GM12878 (cell line): ENCODE measurements around the gene REEP3. TPM values are rescaled to one million over a fixed set of nuclear protein-coding genes. Genes with fewer than 3 reads are reported as not detected.

Experiments
- ATAC-seq: fragments of 200-7000 bp; cut with Tn5 transposase; 3 replicates; pipeline ENCODE4 v1.9.1; 2020; ENCODE audit warnings: mild to moderate bottlenecking, moderate library complexity
- BruUV-seq: library from RNA; stranded (reverse); fragments of 400-500 nt; replicated peaks from 2 replicates; lab custom pipeline; 2021; lab: Mats Ljungman, UMichigan
- CTCF ChIA-PET: fragments of 300-600 bp; sonication (Branson Sonifier 250); formaldehyde crosslinking; extraction: SDS; loops from one replicate; lab custom pipeline; 2021; ENCODE audit warnings: inconsistent platforms; lab: Yijun Ruan, JAX
- POLR2A ChIA-PET: fragments of 350-600 bp; formaldehyde crosslinking; extraction: SDS; loops from one replicate; lab custom pipeline; 2021; ENCODE audit warnings: inconsistent platforms; lab: Charles Lee
- RAD21 ChIA-PET: fragments of 300-600 bp; sonication (Branson Sonifier 250); formaldehyde crosslinking; loops from one replicate; lab custom pipeline; 2023; ENCODE audit warnings: antibody characterized with exemption; ENCODE audit not compliant: unreplicated experiment; lab: Charles Lee
- SMC1A ChIA-PET: fragments of 300-600 bp; sonication (Branson Sonifier 250); formaldehyde crosslinking; loops from one replicate; lab custom pipeline; 2023; ENCODE audit not compliant: unreplicated experiment, uncharacterized antibody; lab: Charles Lee
- DNase-seq: peaks from one replicate; pipeline ENCODE4 v3.0.0-alpha.2; 2011; ENCODE audit warnings: low read depth, low spot score
- FAIRE-seq: peaks from 3 replicates; lab custom pipeline; 2011; peaks lifted over from hg19 to GRCh38; lab: Jason Lieb, UNC
- H2AFZ ChIP-seq: 2 replicates; pipeline ENCODE4 v1.6.0; 2011; ENCODE audit warnings: low read depth, low read length, control low read depth; ENCODE audit not compliant: control insufficient read depth
- H3K27ac ChIP-seq: 2 replicates; pipeline ENCODE4 v1.5.1; 2011; ENCODE audit warnings: control low read depth; ENCODE audit not compliant: control insufficient read depth, insufficient read depth
- H3K27me3 ChIP-seq, 2 experiments: replicated peaks in 1 of 2; 2 replicates each; pipeline versions ENCODE4 v1.6.0 to v1.6.1; 2011; ENCODE audit warnings: low read length in 1 of 2; ENCODE audit not compliant: control insufficient read depth in 2 of 2, insufficient read depth in 2 of 2
- H3K36me3 ChIP-seq, 2 experiments: 2 replicates each; pipeline ENCODE4 v1.5.1; 2011; ENCODE audit warnings: low read length in 1 of 2; ENCODE audit not compliant: control insufficient read depth in 2 of 2, insufficient read depth in 2 of 2
- H3K4me1 ChIP-seq: 2 replicates; pipeline ENCODE4 v1.6.1; 2011; ENCODE audit warnings: mild to moderate bottlenecking, low read length, moderate library complexity, mixed read lengths; ENCODE audit not compliant: control insufficient read depth, insufficient read depth
- H3K4me2 ChIP-seq: 2 replicates; pipeline ENCODE4 v1.6.0; 2011; ENCODE audit warnings: control low read depth; ENCODE audit not compliant: control insufficient read depth, insufficient read depth
- H3K4me3 ChIP-seq: fragments of 200-600 bp; sonication (generic); 2 replicates; pipeline ENCODE4 v1.5.1; 2016
- H3K79me2 ChIP-seq: 2 replicates; pipeline ENCODE4 v1.6.0; 2011; ENCODE audit warnings: low read length; ENCODE audit not compliant: control insufficient read depth, insufficient read depth
- H3K9ac ChIP-seq: 2 replicates; pipeline ENCODE4 v1.8.0; 2011; ENCODE audit warnings: low read length, control low read depth, mixed read lengths; ENCODE audit not compliant: control insufficient read depth, insufficient read depth
- H3K9me3 ChIP-seq: replicated peaks from 3 replicates; pipeline ENCODE4 v1.5.1; 2011; ENCODE audit warnings: mild to moderate bottlenecking, low read length; ENCODE audit not compliant: control insufficient read depth, insufficient read depth
- H4K20me1 ChIP-seq: 2 replicates; pipeline ENCODE4 v1.6.0; 2011; ENCODE audit not compliant: control insufficient read depth, insufficient read depth
- BHLHE40 ChIP-seq, 2 experiments: fragments of 450-650 bp in 1 of 2; IDR thresholded peaks; 2 replicates each; pipeline ENCODE4 v1.6.1; 2011 to 2017; ENCODE audit warnings: low read depth in 2 of 2, borderline replicate concordance in 1 of 2, improper control_type of control experiment in 1 of 2, low read length in 1 of 2, mild to moderate bottlenecking in 1 of 2
- EGR1 ChIP-seq, 2 experiments: IDR thresholded peaks; 1 replicate in 1 of 2; 2 replicates in 1 of 2; pipeline ENCODE4 v1.6.1; 2011 to 2012; ENCODE audit warnings: low read depth in 2 of 2, low read length in 2 of 2, borderline replicate concordance in 1 of 2, mild to moderate bottlenecking in 1 of 2, moderate library complexity in 1 of 2
- GATAD2B ChIP-seq: fragments of 450-650 bp; conservative IDR thresholded peaks from 2 replicates; pipeline ENCODE4 v1.6.1; 2017; ENCODE audit warnings: low read depth, mild to moderate bottlenecking, moderate library complexity
- HDGF ChIP-seq: fragments of 450-650 bp; IDR thresholded peaks from 2 replicates; pipeline ENCODE4 v1.6.1; 2016; ENCODE audit warnings: antibody characterized with exemption
- IKZF1 ChIP-seq: fragments of 450-650 bp; conservative IDR thresholded peaks from 2 replicates; pipeline ENCODE4 v1.6.1; 2017; ENCODE audit warnings: antibody characterized with exemption, mild to moderate bottlenecking
- IRF3 ChIP-seq: fragments of 450-650 bp; IDR thresholded peaks from 2 replicates; pipeline ENCODE4 v1.6.1; 2014; ENCODE audit warnings: mild to moderate bottlenecking
- MXI1 ChIP-seq: fragments of 150-350 bp; IDR thresholded peaks from 2 replicates; pipeline ENCODE4 v1.6.1; 2011; ENCODE audit warnings: low read depth, mild to moderate bottlenecking, inconsistent platforms, low read length, improper control_type of control experiment
- NRF1 ChIP-seq: conservative IDR thresholded peaks from 2 replicates; pipeline ENCODE4 v1.6.1; 2011; ENCODE audit warnings: mild to moderate bottlenecking, low read depth, low read length, improper control_type of control experiment
- PML ChIP-seq: IDR thresholded peaks from 2 replicates; pipeline ENCODE4 v1.6.1; 2012; ENCODE audit warnings: low read length, inconsistent platforms
- POLR2A ChIP-seq: IDR thresholded peaks from 2 replicates; pipeline ENCODE4 v1.6.1; 2011; ENCODE audit warnings: low read depth, mild to moderate bottlenecking, low read length
- RELB ChIP-seq: fragments of 450-650 bp; IDR thresholded peaks from 2 replicates; pipeline ENCODE4 v1.6.1; 2017; ENCODE audit warnings: low read depth, mild to moderate bottlenecking, moderate library complexity
- SIN3A ChIP-seq: IDR thresholded peaks from 2 replicates; pipeline ENCODE4 v1.6.1; 2012; ENCODE audit warnings: low read depth, low read length, improper control_type of control experiment
- SMARCA5 ChIP-seq: fragments of 450-650 bp; IDR thresholded peaks from 2 replicates; pipeline ENCODE4 v1.6.1; 2017; ENCODE audit warnings: mild to moderate bottlenecking
- SREBF2 ChIP-seq: IDR thresholded peaks from 2 replicates; pipeline ENCODE4 v1.6.1; 2012; ENCODE audit warnings: mild to moderate bottlenecking, low read length
- ZBED1 ChIP-seq: IDR thresholded peaks from 2 replicates; pipeline ENCODE4 v1.6.1; 2016; ENCODE audit warnings: borderline replicate concordance
- ZNF24 ChIP-seq: fragments of 450-650 bp; IDR thresholded peaks from 2 replicates; pipeline ENCODE4 v1.6.1; 2017; ENCODE audit warnings: antibody characterized with exemption, mild to moderate bottlenecking
- WGBS: methylation state at CpG from one replicate; pipeline ENCODE4 v1.1.6; 2016; ENCODE audit warnings: low lambda C conversion rate; ENCODE audit not compliant: insufficient replicate concordance, insufficient coverage; ENCODE audit errors: missing lambda C conversion rate; 5-methylcytosine and 5-hydroxymethylcytosine counted together
- in situ Hi-C: fragments of 300-500 bp; cut with MboI; formaldehyde crosslinking; loops from 9 replicates; pipeline ENCODE4 v1.14.3; 2018; ENCODE audit warnings: mixed read lengths
- intact Hi-C: fragments of 100-400 bp; cut with micrococcal nuclease; formaldehyde crosslinking; loops from one replicate; pipeline ENCODE4 v1.14.2; 2022; ENCODE audit not compliant: unreplicated experiment
- polyA plus RNA-seq, 11 experiments: library from polyadenylated mRNA; depleted of rRNA in 4 of 11; unstranded in 6 of 11; stranded (reverse) in 5 of 11; fragments of >200 nt; fragmentation: Nextera tagmentation in 4 of 11; fragmentation: Illumina TruSeq in 1 of 11; extraction: Ambion mirVana in 4 of 11; extraction: Trizol in 1 of 11; gene quantifications; 1 replicate in 1 of 11; 2 replicates in 10 of 11; pipeline versions ENCODE4 v1.2.1 to v1.2.3, GENCODE V29; 2011 to 2016; ENCODE audit warnings: inconsistent platforms in 2 of 11, missing spikeins in 2 of 11, low read depth in 1 of 11
- total RNA-seq, 4 experiments: library from RNA; depleted of rRNA in 3 of 4; stranded (reverse); fragments of >200 nt in 3 of 4; fragmentation: Illumina TruSeq in 1 of 4; extraction: Trizol in 1 of 4; gene quantifications; 2 replicates each; pipeline versions ENCODE4 v1.2.1 to v1.2.3, GENCODE V29; 2013 to 2021
- TF ChIP-seq, protein P1 (sequence below): IDR thresholded peaks from 2 replicates; pipeline ENCODE4 v1.6.1; 2012; ENCODE audit warnings: low read depth, low read length, improper control_type of control experiment

REEP3 gene
- total and polyA plus RNA-seq, 10 of the 15 experiments (the other 5 are each of a cell fraction or from before 2014, with no cell fraction given) = 4.9 to 25.9 (median 16.2) TPM

- TF ChIP-seq BHLHE40 (IDR thresholded peaks at IDR 0.05; ENCODE audit: borderline replicate concordance in 1 of 2, low read depth in 2 of 2, low read length in 1 of 2) = peak; percentile 46 to 64; a peak in 2 of 4 replicates
- peak; percentile 38; the same call in 1 of the 2 replicates for TF ChIP-seq ZBED1
- 0 out of 2 replicates have a peak, but pooled peaks have one; percentile 14 for TF ChIP-seq MXI1
- peak; percentile 36; the same call in 1 of the 2 replicates for TF ChIP-seq ZNF24
Measured at GRCh38 chr10:63518690-63519288, 2.4 kb upstream of the REEP3 start (continued).

GRCh38 chr10:63521416-63522276 is 445 bp downstream of the REEP3 start:
- DNase-seq = no peak
- RAD21 ChIA-PET = interaction anchor here (0.9 to 4.4 kb wide), 7 partner anchors 55 to 354 kb away, joined by 3 to 25 read pairs (median 4); no protein-coding TSS in a partner anchor
- Histone ChIP-seq H3K9ac (peak overlapping the region; percentile 93), H3K4me3 (peak overlapping the region; percentile 89), H4K20me1 (no peaks in the 10 kb centered on the region), H3K9me3 (no peaks in the 10 kb centered on the region), H3K36me3 (no peaks in the 10 kb centered on the region), H3K27me3 (no peaks in the 10 kb centered on the region), H2AFZ (peak overlapping the region; percentile 88), H3K79me2 (peaks cover 73% of the 10 kb centered on the region), H3K27ac (peak overlapping the region; percentile 92), H3K4me2 (peak overlapping the region; percentile 75), H3K4me1 (peaks cover 12% of the 10 kb centered on the region; the same call in 1 of the 2 replicates)
- CTCF ChIA-PET = interaction anchor here (0.7 to 1.9 kb wide), 9 partner anchors 11 to 355 kb away, joined by 3 to 5 read pairs (median 3); no protein-coding TSS in a partner anchor
- in situ Hi-C loops = no loop called here
- POLR2A ChIA-PET = interaction anchor here (0.5 to 2.0 kb wide), 6 partner anchors 23 to 286 kb away, joined by 3 to 10 read pairs (median 4); partner anchors contain the start of gene JMJD1C
- under 1% methylated on average over 95 of the region's 102 CpGs for WGBS
- no TSS peak for BruUV-seq
- peak; percentile 71 for ATAC-seq
- SMC1A ChIA-PET = interaction anchor here (0.6 to 2.5 kb wide), 13 partner anchors 16 to 315 kb away, joined by 3 to 9 read pairs (median 5); no protein-coding TSS in a partner anchor
- no peak for FAIRE-seq
- intact Hi-C loops = loop anchor here (2.0 to 5.0 kb wide), 3 partner anchors 57 to 254 kb away; partner anchors contain the start of gene JMJD1C
- TF ChIP-seq SREBF2 = no peak
- no peak for TF ChIP-seq IRF3
- TF ChIP-seq PML = 0 out of 2 replicates have a peak, but pooled peaks have one; percentile 24
- peak; percentile 94 for TF ChIP-seq GATAD2B
- TF ChIP-seq, protein P1, sequence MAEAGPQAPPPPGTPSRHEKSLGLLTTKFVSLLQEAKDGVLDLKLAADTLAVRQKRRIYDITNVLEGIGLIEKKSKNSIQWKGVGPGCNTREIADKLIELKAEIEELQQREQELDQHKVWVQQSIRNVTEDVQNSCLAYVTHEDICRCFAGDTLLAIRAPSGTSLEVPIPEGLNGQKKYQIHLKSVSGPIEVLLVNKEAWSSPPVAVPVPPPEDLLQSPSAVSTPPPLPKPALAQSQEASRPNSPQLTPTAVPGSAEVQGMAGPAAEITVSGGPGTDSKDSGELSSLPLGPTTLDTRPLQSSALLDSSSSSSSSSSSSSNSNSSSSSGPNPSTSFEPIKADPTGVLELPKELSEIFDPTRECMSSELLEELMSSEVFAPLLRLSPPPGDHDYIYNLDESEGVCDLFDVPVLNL = 0 out of 2 replicates have a peak, but pooled peaks have one; percentile 19
- TF ChIP-seq POLR2A = peak; percentile 69
- TF ChIP-seq SMARCA5 = 0 out of 2 replicates have a peak, but pooled peaks have one; percentile 72
- TF ChIP-seq SIN3A = peak; percentile 60; the same call in 1 of the 2 replicates
- TF ChIP-seq HDGF = no peak
- TF ChIP-seq RELB = peak; percentile 31; the same call in 1 of the 2 replicates
- peak; percentile 88 for TF ChIP-seq IKZF1
- peak in 1 of 2 experiments; percentile 61; a peak in 1 of 3 replicates for TF ChIP-seq EGR1 (IDR thresholded peaks at IDR 0.05; ENCODE audit: borderline replicate concordance in 1 of 2, low read depth in 2 of 2, low read length in 2 of 2)
- TF ChIP-seq NRF1 = peak; percentile 62
